ENCODE results near the gene ATP9B.
"Not testable (repeated sequence)": the region's sequence is repeated elsewhere in the genome, so short reads cannot be mapped to it uniquely, and the experiment has no call there.

ATP9B gene

GRCh38 chr18:79071037-79071436 is 1.8 kb downstream of the ATP9B start:
- DNase-seq: no peak

- no peak for DNase-seq
Measured at GRCh38 chr18:79071503-79072210, 2.5 kb downstream of the ATP9B start.

GRCh38 chr18:79072655-79073054 is 3.5 kb downstream of the ATP9B start:
- DNase-seq: not testable (repeated sequence)

- no peak for DNase-seq
Measured at GRCh38 chr18:79077181-79077580, 8.0 kb downstream of the ATP9B start.

GRCh38 chr18:79078791-79079190 is 9.6 kb downstream of the ATP9B start:
- DNase-seq: not testable (repeated sequence)

- DNase-seq: no peak
Measured at GRCh38 chr18:79092874-79093273, 23.7 kb downstream of the ATP9B start.

GRCh38 chr18:79093986-79094385 is 24.8 kb downstream of the ATP9B start:
- no peak for DNase-seq

- DNase-seq: no peak
Measured at GRCh38 chr18:79095216-79095615, 26.0 kb downstream of the ATP9B start.

GRCh38 chr18:79100944-79101343 is 31.8 kb downstream of the ATP9B start:
- DNase-seq: no peak

- DNase-seq: no peak
Measured at GRCh38 chr18:79102886-79103285, 33.7 kb downstream of the ATP9B start.

- DNase-seq: no peak
Measured at GRCh38 chr18:79104137-79104536, 34.9 kb downstream of the ATP9B start.

- DNase-seq: no peak
Measured at GRCh38 chr18:79105455-79105854, 36.3 kb downstream of the ATP9B start.

GRCh38 chr18:79106084-79106483 is 36.9 kb downstream of the ATP9B start:
- no peak for DNase-seq

- no peak for DNase-seq
Measured at GRCh38 chr18:79107886-79108285, 38.7 kb downstream of the ATP9B start.

- DNase-seq: no peak
Measured at GRCh38 chr18:79108549-79109215, 39.5 kb downstream of the ATP9B start.

- DNase-seq: no peak
Measured at GRCh38 chr18:79111483-79111882, 42.3 kb downstream of the ATP9B start.

GRCh38 chr18:79117385-79117784 is 48.2 kb downstream of the ATP9B start:
- no peak for DNase-seq

- DNase-seq: no peak
Measured at GRCh38 chr18:79117788-79118187, 48.6 kb downstream of the ATP9B start.

GRCh38 chr18:79118797-79119196 is 49.6 kb downstream of the ATP9B start:
- no peak for DNase-seq

GRCh38 chr18:79121746-79122474 is 52.7 kb downstream of the ATP9B start:
- DNase-seq: no peak

GRCh38 chr18:79123948-79124347 is 54.8 kb downstream of the ATP9B start:
- no peak for DNase-seq

- no peak for DNase-seq
Measured at GRCh38 chr18:79129120-79129519, 59.9 kb downstream of the ATP9B start.

GRCh38 chr18:79133724-79134123 is 64.5 kb downstream of the ATP9B start:
- no peak for DNase-seq

- DNase-seq: no peak
Measured at GRCh38 chr18:79135924-79136323, 66.7 kb downstream of the ATP9B start.

All from CD4-positive, alpha-beta T cell treated with Interleukin-6 for 4 hours (primary cell).